MCF 10A (cell line): Measurements from ENCODE around the gene KNDC1. TPM values are rescaled to one million over a fixed set of nuclear protein-coding genes. Genes with fewer than 3 reads are reported as not detected.

Experiments
- BruUV-seq: library from RNA; stranded (reverse); fragments of 400-500 nt; replicated peaks from 2 replicates; lab custom pipeline; 2021; lab: Mats Ljungman, UMichigan
- CTCF ChIA-PET: fragments of 300-600 bp; sonication (Branson Sonifier 250); formaldehyde crosslinking; extraction: SDS; loops from one replicate; lab custom pipeline; 2021; ENCODE audit warnings: antibody characterized with exemption, inconsistent platforms; lab: Yijun Ruan, JAX
- POLR2A ChIA-PET: fragments of 300-600, 350-650 bp; sonication (Branson Sonifier 250); formaldehyde crosslinking; extraction: SDS; loops from one replicate; lab custom pipeline; 2020; ENCODE audit warnings: antibody characterized with exemption, inconsistent platforms; lab: Yijun Ruan, JAX
- DNase-seq: peaks from one replicate; pipeline ENCODE4 v3.0.0-alpha.2; 2018; ENCODE audit not compliant: unreplicated experiment
- H3K27ac Mint-ChIP-seq: one replicate; pipeline ENCODE4 v1.8.0; 2022; ENCODE audit warnings: mild to moderate bottlenecking, low read depth, mixed read lengths; ENCODE audit not compliant: unreplicated experiment
- H3K27me3 Mint-ChIP-seq: one replicate; pipeline ENCODE4 v1.8.0; 2022; ENCODE audit warnings: mixed read lengths; ENCODE audit not compliant: insufficient read depth, unreplicated experiment
- H3K36me3 Mint-ChIP-seq: one replicate; pipeline ENCODE4 v1.8.0; 2022; ENCODE audit warnings: mild to moderate bottlenecking, moderate library complexity, mixed read lengths; ENCODE audit not compliant: insufficient read depth, unreplicated experiment
- H3K4me1 Mint-ChIP-seq: one replicate; pipeline ENCODE4 v1.8.0; 2022; ENCODE audit warnings: mixed read lengths; ENCODE audit not compliant: insufficient read depth, unreplicated experiment
- H3K4me3 Mint-ChIP-seq: one replicate; pipeline ENCODE4 v1.8.0; 2022; ENCODE audit warnings: mild to moderate bottlenecking, moderate library complexity, mixed read lengths; ENCODE audit not compliant: unreplicated experiment
- H3K9me3 Mint-ChIP-seq: one replicate; pipeline ENCODE4 v1.8.0; 2022; ENCODE audit warnings: mixed read lengths; ENCODE audit not compliant: unreplicated experiment
- CTCF ChIP-seq: fragments of 200-600 bp; IDR thresholded peaks from one replicate; pipeline ENCODE4 v1.8.0; 2022; ENCODE audit warnings: antibody characterized with exemption, mild to moderate bottlenecking; ENCODE audit not compliant: unreplicated experiment
- intact Hi-C: fragments of 100-400 bp; cut with micrococcal nuclease; formaldehyde crosslinking; loops from 2 replicates; pipeline ENCODE4 v1.14.1; 2022
- total RNA-seq: library from RNA; stranded (reverse); gene quantifications from 2 replicates; pipeline ENCODE4 v1.2.3, GENCODE V29; 2022

Gene KNDC1
- total RNA-seq, 1 experiment from 2014 or later = 2.1 TPM

- ChIA-PET CTCF (no interaction called here), POLR2A (no interaction called here)
- BruUV-seq = no TSS peak
- Mint-ChIP-seq H3K27me3 (peaks cover 9% of the 10 kb centered on the region), H3K27ac (no peak overlapping the region), H3K36me3 (no peaks in the 10 kb centered on the region), H3K4me1 (no peaks in the 10 kb centered on the region), H3K9me3 (no peaks in the 10 kb centered on the region), H3K4me3 (no peak overlapping the region)
- no peak for TF ChIP-seq CTCF
- intact Hi-C loops = no loop called here
- no peak for DNase-seq
Measured at GRCh38 chr10:133236401-133237240, 76.6 kb downstream of the KNDC1 start.

GRCh38 chr10:133237241-133237587 is 77.2 kb downstream of the KNDC1 start:
- no TSS peak for BruUV-seq

GRCh38 chr10:133237588-133238465 is 77.8 kb downstream of the KNDC1 start, which contains the start of gene VENTX:
Gene VENTX (plus strand): TSS chr10:133237855. CDS start chr10:133237915, 60 bp downstream.
- no peak for TF ChIP-seq CTCF
- Mint-ChIP-seq H3K4me1 (peaks cover 2% of the 10 kb centered on the region), H3K27me3 (peaks cover 9% of the 10 kb centered on the region), H3K4me3 (no peak within 1 kb of the TSS), H3K36me3 (no peaks in the 10 kb centered on the region), H3K9me3 (no peaks in the 10 kb centered on the region), H3K27ac (no peak within 1 kb of the TSS)
- ChIA-PET POLR2A (no interaction called here), CTCF (no interaction called here)
- intact Hi-C loops = no loop called here
- no peak for DNase-seq
- BruUV-seq = no TSS peak

More at GRCh38 chr10:133237241-133237587, 77.2 kb downstream of the KNDC1 start:
- Mint-ChIP-seq H3K4me3 (no peak overlapping the region), H3K27me3 (peaks cover 9% of the 10 kb centered on the region), H3K9me3 (no peaks in the 10 kb centered on the region), H3K27ac (no peak overlapping the region), H3K36me3 (no peaks in the 10 kb centered on the region), H3K4me1 (no peaks in the 10 kb centered on the region)
- ChIA-PET POLR2A (no interaction called here), CTCF (no interaction called here)
- no peak for DNase-seq
- no peak for TF ChIP-seq CTCF
- intact Hi-C loops = no loop called here

GRCh38 chr10:133238466-133238804 is 78.4 kb downstream of the KNDC1 start:
- no peak for DNase-seq
- no peak overlapping the region for H3K27ac Mint-ChIP-seq
- peaks cover 7% of the 10 kb centered on the region for H3K4me1 Mint-ChIP-seq
- intact Hi-C loops = no loop called here
- H3K9me3 Mint-ChIP-seq = no peaks in the 10 kb centered on the region
- H3K27me3 Mint-ChIP-seq = peaks cover 9% of the 10 kb centered on the region
- H3K4me3 Mint-ChIP-seq = no peak overlapping the region
- H3K36me3 Mint-ChIP-seq = no peaks in the 10 kb centered on the region
- no TSS peak for BruUV-seq
- ChIA-PET POLR2A (no interaction called here), CTCF (no interaction called here)
- TF ChIP-seq CTCF = no peak
